ENCODE measurements around the gene INPP5D.
"Not testable (repeated sequence)": the region's sequence is repeated elsewhere in the genome, so short reads cannot be mapped to it uniquely, and the experiment has no call there.

Gene INPP5D

DNA sequence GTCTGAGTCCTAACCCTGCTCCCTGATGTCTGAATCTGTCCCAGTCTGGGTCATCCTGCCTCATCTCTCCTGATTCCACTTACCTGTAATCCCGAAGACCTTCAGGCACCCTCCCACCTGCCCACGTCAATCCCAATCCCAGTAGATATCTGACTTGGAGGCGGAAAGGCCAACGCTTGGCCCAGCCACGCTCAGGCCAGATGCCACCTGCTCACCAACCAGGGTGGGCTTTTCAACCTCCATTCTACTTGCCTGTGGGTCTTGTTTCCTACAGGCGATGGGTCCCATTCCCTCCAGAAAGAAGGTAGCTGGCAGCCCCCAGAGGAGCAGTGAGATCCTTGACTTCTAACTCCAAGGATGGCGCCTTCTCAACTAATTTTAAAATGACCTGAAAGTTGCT is 59.7 kb downstream of the INPP5D start:
- no peak for DNase-seq

- DNase-seq = no peak
Observed at GRCh38 chr2:233120459-233120858, 60.3 kb downstream of the INPP5D start.

- no peak for DNase-seq
Observed at GRCh38 chr2:233121856-233122255, 61.7 kb downstream of the INPP5D start.

- DNase-seq = no peak
Observed at GRCh38 chr2:233122541-233122940, 62.4 kb downstream of the INPP5D start.

DNA sequence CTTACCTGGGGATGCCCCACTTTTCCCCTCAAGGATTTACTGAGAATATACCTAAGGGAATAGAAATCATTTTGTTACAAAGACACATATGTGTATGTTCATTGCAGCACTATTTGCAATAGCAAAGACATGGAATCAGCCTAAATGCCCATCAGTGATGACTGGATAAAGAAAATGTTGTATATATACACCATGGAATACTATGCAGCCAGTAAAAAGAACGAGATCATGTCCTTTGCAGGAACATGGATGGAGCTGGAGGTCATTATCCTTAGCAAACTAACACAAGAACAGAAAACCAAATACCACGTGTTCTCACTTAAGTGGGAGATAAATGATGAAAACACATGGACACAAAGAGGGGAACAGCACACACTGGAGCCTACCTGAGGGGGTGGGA is 63.4 kb downstream of the INPP5D start:
- DNase-seq = not testable (repeated sequence)

DNA sequence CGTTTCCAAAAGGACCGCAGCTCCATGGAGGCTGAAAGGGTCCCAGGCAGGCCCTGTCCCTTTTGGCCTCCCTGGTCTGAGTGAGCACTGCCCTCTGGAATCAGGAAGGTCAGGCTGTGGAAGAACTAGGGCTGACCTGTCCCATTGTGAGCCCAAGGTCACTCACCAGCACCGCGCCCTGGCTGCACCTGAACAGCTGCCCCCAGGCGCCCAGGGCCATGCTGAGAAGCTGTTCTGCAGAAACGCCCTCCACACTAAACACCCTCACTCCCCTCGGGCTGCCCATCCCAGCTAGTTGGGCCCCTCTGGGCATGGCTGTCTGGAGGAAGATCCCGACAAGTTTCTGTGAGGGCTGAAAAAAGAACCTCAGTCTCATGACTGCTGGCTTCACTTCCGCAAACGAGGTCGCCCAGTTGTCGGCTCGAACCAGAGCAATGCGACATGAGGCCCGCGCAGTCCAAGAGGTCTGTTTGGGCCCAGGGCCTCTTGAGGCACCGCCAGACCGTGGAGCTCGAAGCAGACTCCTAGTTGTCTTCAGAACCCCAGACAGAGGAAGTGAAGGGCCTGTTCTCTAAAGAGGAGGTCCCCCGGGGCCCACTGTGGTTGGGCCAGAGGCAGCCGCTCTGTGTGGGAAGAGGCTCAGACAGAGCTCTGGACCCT is 64.4 kb downstream of the INPP5D start:
- DNase-seq = no peak

DNA sequence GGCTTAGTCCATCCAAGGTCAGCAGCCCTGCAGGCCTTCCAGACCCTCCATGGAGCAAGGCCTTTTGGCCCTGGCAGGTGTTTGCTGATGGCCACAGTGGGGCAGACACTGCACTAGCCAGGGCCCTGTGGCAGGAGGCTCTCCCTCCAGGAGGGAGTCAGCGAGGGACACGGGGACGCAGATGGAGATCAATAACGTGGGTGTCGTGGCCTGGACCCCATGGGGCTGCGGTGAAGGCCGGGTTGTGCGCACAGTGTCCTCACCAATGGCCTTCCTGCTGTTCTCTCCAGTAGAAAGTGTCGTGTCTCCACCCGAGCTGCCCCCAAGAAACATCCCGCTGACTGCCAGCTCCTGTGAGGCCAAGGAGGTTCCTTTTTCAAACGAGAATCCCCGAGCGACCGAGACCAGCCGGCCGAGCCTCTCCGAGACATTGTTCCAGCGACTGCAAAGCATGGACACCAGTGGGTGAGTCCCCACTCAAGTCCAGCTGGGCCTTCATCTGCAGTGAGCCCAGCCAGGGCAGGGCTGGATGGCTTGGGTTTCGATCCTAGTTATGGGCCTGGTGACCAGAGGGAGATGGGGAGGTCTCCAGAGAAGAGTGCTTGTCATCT is 65.4 kb downstream of the INPP5D start:
- no peak for DNase-seq

DNA sequence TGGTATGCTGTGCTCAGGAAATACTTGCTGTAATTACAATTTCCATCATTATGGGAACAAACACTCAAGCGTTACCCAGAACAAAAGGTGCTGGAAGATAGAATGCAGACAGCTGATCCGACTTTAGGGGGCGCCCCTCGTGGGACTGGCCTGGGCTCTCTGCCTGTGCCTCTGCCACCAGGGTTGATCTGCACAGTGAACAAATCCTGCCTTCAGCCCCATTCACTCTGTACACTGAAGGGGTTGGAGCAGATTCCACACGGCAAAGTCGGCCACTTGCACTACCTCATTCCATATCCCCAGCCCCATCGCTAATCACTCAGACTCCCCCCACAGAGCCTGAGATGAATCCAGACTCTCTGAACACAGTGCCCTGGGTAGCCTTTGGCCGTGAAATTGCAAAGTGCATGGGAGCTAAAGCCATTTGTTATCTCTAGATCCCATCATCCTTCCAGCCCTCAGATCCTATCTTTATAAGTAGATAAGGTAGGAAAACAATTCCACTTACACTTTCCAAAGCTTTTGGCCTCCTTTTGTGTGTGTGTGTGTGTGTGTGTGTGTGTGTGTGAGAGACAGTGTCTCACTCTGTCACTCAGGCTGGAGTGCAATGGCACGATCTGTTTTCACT is 69.3 kb downstream of the INPP5D start:
- no peak for DNase-seq

DNA sequence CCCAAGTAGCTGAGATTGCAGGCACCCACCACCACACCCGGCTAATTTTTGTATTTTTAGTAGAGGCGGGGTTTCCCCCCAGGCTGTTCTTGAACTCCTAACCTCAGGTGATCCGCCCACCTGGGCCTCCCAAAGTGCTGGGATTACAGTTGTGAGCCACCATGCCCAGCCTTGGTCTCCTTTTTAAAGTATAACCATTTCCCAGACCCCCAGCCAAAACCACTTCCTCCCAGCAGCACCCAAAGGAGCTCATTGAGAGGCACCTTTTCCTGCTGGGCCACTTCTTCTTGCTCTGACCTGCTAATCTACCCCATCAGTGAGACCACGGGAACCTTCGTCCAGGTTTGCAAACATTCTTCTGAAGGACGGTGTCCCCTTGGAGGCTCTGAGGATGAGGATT is 69.9 kb downstream of the INPP5D start:
- no peak for DNase-seq

- DNase-seq = no peak
Observed at GRCh38 chr2:233130481-233131020, 70.4 kb downstream of the INPP5D start.

DNA sequence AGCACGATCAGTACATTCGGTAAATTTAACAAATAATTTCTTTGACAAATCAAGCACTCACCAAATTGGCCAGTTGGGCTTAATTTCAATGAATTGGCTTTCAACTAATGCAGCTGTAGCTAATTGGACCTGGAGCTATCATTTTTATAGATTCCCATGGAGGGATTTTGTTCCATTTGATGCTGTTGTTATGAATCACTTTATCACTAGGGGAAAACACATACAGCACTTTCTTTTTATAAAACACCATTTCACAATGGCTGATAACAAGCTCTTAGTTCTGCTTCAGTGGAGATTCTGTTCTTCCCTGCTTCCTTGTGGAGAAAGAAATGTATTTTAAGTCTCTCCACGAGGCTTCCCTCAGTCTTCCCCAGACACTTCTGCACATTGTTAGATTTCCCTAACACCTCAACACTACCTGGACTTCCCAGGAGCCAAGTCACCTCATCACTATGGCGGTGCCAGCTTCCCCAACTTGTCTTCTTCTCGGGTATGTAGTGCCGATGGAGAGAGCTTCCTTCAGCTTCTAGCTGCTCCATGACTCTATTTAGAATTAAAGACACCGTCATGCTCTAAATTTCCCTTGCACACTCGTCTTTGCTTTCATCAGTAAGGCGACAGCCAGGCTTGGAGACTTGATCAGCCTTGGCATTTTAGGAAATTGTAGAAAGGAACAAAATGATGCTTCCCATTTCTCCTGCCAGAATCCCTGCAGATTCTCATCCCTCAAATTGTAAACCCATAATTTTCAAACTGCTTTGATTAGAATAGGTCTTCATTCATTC is 72.0 kb downstream of the INPP5D start:
- no peak for DNase-seq

DNA sequence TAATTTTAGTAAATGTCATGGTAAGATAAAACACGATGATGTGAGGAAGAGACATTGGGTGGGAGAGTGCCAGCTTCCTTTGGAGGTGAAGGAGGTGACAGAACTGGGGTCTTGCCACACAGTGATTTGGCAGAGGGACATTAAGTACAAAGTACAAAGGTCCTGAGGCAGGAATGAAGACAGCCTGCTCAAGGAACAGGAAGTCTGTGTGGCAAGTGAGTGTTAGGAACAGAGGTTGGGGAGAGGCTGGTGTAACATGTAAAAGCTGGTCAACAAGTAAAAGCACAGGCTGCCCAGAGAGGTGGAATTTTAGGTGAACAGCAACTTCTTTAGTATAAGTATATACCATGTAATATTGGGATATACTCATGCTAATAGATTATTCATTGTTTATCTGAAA is 73.1 kb downstream of the INPP5D start:
- no peak for DNase-seq

- DNase-seq = no peak
Observed at GRCh38 chr2:233135421-233135820, 75.3 kb downstream of the INPP5D start.

- no peak for DNase-seq
Observed at GRCh38 chr2:233137040-233137439, 76.9 kb downstream of the INPP5D start.

DNA sequence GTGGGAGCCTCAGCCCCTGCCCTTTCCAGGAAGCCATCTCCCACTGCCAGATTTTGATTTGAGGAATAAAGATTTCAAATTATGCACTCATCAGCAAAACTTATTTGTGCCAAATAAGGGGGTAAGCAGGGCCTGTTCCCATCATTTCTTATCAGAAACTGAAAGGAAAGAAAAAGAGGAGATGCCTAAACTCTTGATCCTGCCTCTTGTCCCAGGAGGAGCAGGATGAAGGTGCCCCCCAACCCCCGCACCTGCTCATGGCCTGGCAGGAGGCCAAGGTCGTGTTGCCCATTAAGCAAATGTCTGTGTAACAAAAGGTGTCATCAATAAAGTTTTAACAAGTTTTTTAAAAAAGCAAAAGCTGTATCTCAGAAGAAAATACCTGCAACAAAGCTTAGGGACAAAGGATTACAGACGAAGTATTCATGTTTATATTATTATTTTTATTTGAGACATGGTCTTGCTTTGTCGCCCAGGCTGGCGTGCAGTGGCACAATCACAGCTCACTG is 80.0 kb downstream of the INPP5D start:
- DNase-seq = no peak

- no peak for DNase-seq
Observed at GRCh38 chr2:233140978-233141377, 80.8 kb downstream of the INPP5D start.

- no peak for DNase-seq
Observed at GRCh38 chr2:233141901-233142300, 81.8 kb downstream of the INPP5D start.

GRCh38 chr2:233142355-233142897 is 82.3 kb downstream of the INPP5D start:
- no peak for DNase-seq

- DNase-seq = no peak
Observed at GRCh38 chr2:233143700-233144331, 83.7 kb downstream of the INPP5D start.

GRCh38 chr2:233145726-233146125 is 85.6 kb downstream of the INPP5D start:
- no peak for DNase-seq

GRCh38 chr2:233146194-233146593 is 86.1 kb downstream of the INPP5D start:
- DNase-seq = no peak

GRCh38 chr2:233147136-233147828 is 87.1 kb downstream of the INPP5D start:
- no peak for DNase-seq
